ENCODE results near the gene SSR4. TPM values are rescaled to one million over a fixed set of nuclear protein-coding genes. Genes with fewer than 3 reads are reported as not detected.

SSR4 gene
- total RNA-seq, 1 experiment from 2014 or later = 353 TPM

DNA sequence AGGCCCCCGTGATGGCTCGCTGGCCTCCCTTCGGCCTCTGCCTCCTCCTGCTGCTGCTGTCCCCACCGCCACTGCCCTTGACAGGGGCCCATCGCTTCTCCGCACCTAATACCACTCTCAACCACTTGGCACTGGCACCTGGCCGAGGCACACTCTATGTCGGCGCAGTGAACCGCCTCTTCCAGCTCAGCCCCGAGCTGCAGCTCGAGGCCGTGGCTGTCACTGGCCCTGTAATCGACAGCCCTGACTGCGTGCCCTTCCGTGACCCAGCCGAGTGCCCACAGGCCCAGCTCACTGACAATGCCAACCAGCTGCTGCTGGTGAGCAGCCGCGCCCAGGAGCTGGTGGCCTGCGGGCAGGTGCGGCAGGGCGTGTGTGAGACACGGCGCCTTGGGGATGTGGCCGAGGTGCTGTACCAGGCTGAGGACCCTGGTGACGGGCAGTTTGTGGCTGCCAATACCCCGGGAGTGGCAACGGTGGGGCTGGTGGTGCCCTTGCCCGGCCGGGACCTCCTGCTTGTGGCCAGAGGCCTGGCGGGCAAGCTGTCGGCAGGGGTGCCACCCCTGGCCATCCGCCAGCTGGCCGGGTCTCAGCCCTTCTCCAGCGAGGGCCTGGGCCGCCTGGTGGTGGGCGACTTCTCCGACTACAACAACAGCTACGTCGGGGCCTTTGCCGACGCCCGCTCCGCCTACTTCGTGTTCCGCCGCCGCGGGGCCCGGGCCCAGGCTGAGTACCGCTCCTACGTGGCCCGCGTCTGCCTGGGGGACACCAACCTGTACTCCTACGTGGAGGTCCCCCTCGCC, 27.4 kb upstream of the SSR4 start:
- TF ChIP-seq, protein P1, sequence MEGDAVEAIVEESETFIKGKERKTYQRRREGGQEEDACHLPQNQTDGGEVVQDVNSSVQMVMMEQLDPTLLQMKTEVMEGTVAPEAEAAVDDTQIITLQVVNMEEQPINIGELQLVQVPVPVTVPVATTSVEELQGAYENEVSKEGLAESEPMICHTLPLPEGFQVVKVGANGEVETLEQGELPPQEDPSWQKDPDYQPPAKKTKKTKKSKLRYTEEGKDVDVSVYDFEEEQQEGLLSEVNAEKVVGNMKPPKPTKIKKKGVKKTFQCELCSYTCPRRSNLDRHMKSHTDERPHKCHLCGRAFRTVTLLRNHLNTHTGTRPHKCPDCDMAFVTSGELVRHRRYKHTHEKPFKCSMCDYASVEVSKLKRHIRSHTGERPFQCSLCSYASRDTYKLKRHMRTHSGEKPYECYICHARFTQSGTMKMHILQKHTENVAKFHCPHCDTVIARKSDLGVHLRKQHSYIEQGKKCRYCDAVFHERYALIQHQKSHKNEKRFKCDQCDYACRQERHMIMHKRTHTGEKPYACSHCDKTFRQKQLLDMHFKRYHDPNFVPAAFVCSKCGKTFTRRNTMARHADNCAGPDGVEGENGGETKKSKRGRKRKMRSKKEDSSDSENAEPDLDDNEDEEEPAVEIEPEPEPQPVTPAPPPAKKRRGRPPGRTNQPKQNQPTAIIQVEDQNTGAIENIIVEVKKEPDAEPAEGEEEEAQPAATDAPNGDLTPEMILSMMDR (IDR thresholded peaks at IDR 0.05; ENCODE audit: insufficient read depth in 1 of 2, low read depth in 1 of 2, low read length in 1 of 2, severe bottlenecking in 1 of 2, unreplicated experiment in 1 of 2) = no peak
- POLR2A ChIA-PET = no interaction called here
- no TSS peak for BruUV-seq (replicated peaks)

DNA sequence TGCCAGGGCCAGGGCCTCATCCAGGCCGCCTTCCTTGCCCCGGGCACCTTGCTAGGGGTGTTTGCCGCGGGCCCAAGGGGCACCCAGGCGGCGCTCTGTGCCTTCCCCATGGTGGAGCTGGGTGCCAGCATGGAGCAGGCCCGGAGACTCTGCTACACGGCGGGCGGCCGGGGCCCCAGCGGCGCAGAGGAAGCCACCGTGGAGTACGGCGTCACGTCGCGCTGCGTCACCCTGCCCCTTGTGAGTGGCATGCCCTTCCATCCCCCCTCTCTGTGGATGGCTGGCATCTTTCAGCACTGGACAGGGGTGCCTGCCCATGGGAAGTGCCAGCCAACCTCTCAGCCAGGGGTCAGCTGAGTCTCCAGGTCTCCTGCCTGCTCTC, 26.8 kb upstream of the SSR4 start:
- DNase-seq = no peak
- TF ChIP-seq, protein P1 (IDR thresholded peaks at IDR 0.05; ENCODE audit: insufficient read depth in 1 of 2, low read depth in 1 of 2, low read length in 1 of 2, severe bottlenecking in 1 of 2, unreplicated experiment in 1 of 2) = no peak
- H3K27me3 Mint-ChIP-seq (ENCODE audit: insufficient read depth, unreplicated experiment) = no peaks in the 10 kb centered on the region
- H3K4me3 Mint-ChIP-seq (ENCODE audit: unreplicated experiment) = no peak overlapping the region
- ChIA-PET CTCF (no interaction called here), POLR2A (no interaction called here)
- H3K4me1 ChIP-seq = no peaks in the 10 kb centered on the region
- H3K4me1 Mint-ChIP-seq (ENCODE audit: low read depth, unreplicated experiment) = no peaks in the 10 kb centered on the region
- H3K36me3 ChIP-seq (ENCODE audit: control insufficient read depth, insufficient read depth, low read length) = no peaks in the 10 kb centered on the region
- intact Hi-C loops (cut with micrococcal nuclease; ENCODE audit: unreplicated experiment) = no loop called here
- H3K27me3 ChIP-seq (replicated peaks; ENCODE audit: control insufficient read depth, insufficient read depth, low read length) = no peaks in the 10 kb centered on the region
- no peak overlapping the region for H3K27ac Mint-ChIP-seq (ENCODE audit: unreplicated experiment)
- peaks cover 4% of the 10 kb centered on the region for H3K36me3 Mint-ChIP-seq (ENCODE audit: insufficient read depth, unreplicated experiment)
- no peaks in the 10 kb centered on the region for H3K9me3 Mint-ChIP-seq (ENCODE audit: unreplicated experiment)
- no TSS peak for BruUV-seq (replicated peaks)
- H3K4me3 ChIP-seq (ENCODE audit: low read depth, low read length) = no peak overlapping the region
- no peaks in the 10 kb centered on the region for H3K9me3 ChIP-seq

More for the DNA sequence above, 27.4 kb upstream of the SSR4 start:
- intact Hi-C loops (cut with micrococcal nuclease; ENCODE audit: unreplicated experiment) = no loop called here
- Mint-ChIP-seq H3K27ac (ENCODE audit: unreplicated experiment) (no peak overlapping the region), H3K4me3 (ENCODE audit: unreplicated experiment) (no peak overlapping the region), H3K4me1 (ENCODE audit: low read depth, unreplicated experiment) (no peaks in the 10 kb centered on the region), H3K27me3 (ENCODE audit: insufficient read depth, unreplicated experiment) (no peaks in the 10 kb centered on the region), H3K36me3 (ENCODE audit: insufficient read depth, unreplicated experiment) (peaks cover 4% of the 10 kb centered on the region), H3K9me3 (ENCODE audit: unreplicated experiment) (no peaks in the 10 kb centered on the region)
- Histone ChIP-seq H3K36me3 (ENCODE audit: control insufficient read depth, insufficient read depth, low read length) (no peaks in the 10 kb centered on the region), H3K4me1 (no peaks in the 10 kb centered on the region), H3K9me3 (no peaks in the 10 kb centered on the region), H3K4me3 (ENCODE audit: low read depth, low read length) (no peak overlapping the region), H3K27me3 (replicated peaks; ENCODE audit: control insufficient read depth, insufficient read depth, low read length) (no peaks in the 10 kb centered on the region)
- CTCF ChIA-PET = no interaction called here
- DNase-seq = no peak

- Mint-ChIP-seq H3K9me3 (ENCODE audit: unreplicated experiment) (no peaks in the 10 kb centered on the region), H3K4me3 (ENCODE audit: unreplicated experiment) (no peak overlapping the region), H3K27me3 (ENCODE audit: insufficient read depth, unreplicated experiment) (no peaks in the 10 kb centered on the region), H3K27ac (ENCODE audit: unreplicated experiment) (no peak overlapping the region), H3K36me3 (ENCODE audit: insufficient read depth, unreplicated experiment) (no peaks in the 10 kb centered on the region), H3K4me1 (ENCODE audit: low read depth, unreplicated experiment) (no peaks in the 10 kb centered on the region)
- no peaks in the 10 kb centered on the region for H3K4me1 ChIP-seq
- peak in 1 of 2 experiments; percentile 15 for DNase-seq
- intact Hi-C loops (cut with micrococcal nuclease; ENCODE audit: unreplicated experiment) = no loop called here
- no peak overlapping the region for H3K4me3 ChIP-seq (ENCODE audit: low read depth, low read length)
- POLR2A ChIA-PET = no interaction called here
- no TSS peak for BruUV-seq (replicated peaks)
- CTCF ChIA-PET = no interaction called here
- TF ChIP-seq, protein P1 (IDR thresholded peaks at IDR 0.05; ENCODE audit: insufficient read depth in 1 of 2, low read depth in 1 of 2, low read length in 1 of 2, severe bottlenecking in 1 of 2, unreplicated experiment in 1 of 2) = no peak
- no peaks in the 10 kb centered on the region for H3K9me3 ChIP-seq
- no peaks in the 10 kb centered on the region for H3K27me3 ChIP-seq (replicated peaks; ENCODE audit: control insufficient read depth, insufficient read depth, low read length)
- H3K36me3 ChIP-seq (ENCODE audit: control insufficient read depth, insufficient read depth, low read length) = no peaks in the 10 kb centered on the region
Observed at GRCh38 chrX:153768311-153769157, 25.9 kb upstream of the SSR4 start.
